HG02840 (cell line): ENCODE measurements around the gene ZBTB45.
A peak's percentile ranks its signal among the peaks of the same experiment; 100 is the strongest.
"Not testable (repeated sequence)": the region's sequence is repeated elsewhere in the genome, so short reads cannot be mapped to it uniquely, and the experiment has no call there.

Source experiments
- ATAC-seq: cut with Tn5 transposase; IDR thresholded peaks from one replicate; pipeline ENCODE4 v1.9.1; 2021; ENCODE audit warnings: mild to moderate bottlenecking, moderate library complexity, moderate number of reproducible peaks; ENCODE audit not compliant: unreplicated experiment, low FRiP score

ZBTB45 gene

DNA sequence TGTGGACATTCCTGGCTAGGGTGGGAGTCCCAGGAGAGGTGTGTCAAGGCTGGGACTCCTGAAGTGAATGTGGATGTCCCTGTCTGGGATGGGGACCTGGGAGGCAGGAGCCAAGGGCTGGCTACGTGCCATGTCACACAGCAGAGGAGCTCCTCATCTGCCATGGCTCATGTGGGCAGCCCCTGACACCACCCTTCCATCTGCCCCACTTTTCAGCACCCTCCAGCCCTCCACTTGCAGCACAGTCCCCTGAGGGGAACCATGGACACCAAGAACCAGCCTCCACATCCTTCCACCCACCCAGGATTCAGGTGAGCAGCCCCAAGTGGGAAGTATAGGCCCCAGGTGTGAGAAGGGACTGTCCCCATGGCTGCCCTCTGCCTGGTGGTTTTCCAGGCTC, 41.7 kb downstream of the ZBTB45 start:
- ATAC-seq = no peak

DNA sequence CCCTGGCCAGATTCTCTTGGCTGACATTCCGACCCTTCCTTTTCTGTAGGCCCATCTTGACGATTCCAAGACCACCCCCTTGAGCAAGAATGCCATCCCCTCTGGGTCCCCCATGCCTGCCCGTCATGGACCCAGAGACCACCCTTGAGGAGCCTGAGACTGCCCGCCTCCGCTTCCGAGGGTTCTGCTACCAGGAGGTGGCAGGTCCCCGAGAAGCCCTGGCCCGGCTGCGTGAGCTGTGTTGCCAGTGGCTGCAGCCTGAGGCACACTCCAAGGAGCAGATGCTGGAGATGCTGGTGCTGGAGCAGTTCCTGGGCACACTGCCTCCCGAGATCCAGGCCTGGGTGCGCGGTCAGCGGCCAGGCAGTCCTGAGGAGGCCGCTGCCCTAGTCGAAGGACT, 42.5 kb downstream of the ZBTB45 start:
- no peak for ATAC-seq

DNA sequence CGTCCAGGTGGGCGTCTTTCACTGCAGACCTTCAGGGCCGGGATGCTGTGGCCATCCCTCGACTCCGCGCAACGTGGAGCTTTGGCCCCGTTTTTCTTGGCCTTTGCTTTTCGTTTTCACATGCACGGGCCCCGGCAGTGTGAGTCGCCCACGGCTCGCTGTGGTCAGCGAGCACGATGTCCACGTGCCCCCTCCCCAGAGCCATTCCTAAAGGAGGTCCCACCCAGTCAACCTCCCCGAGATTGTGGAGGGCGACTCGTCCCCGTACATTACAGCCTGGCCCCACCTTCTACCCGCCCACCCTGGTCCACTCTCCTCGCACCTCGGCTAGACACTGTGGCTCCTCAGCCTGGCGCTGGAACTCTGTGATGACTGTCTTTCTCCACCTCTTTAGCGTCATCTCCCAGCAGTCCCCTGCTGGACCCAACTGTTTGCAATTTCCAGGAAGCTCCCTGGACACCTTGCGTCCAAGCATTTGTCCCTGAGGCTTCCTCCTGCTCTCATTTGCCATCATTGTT, 43.1 kb downstream of the ZBTB45 start:
- ATAC-seq = no peak

DNA sequence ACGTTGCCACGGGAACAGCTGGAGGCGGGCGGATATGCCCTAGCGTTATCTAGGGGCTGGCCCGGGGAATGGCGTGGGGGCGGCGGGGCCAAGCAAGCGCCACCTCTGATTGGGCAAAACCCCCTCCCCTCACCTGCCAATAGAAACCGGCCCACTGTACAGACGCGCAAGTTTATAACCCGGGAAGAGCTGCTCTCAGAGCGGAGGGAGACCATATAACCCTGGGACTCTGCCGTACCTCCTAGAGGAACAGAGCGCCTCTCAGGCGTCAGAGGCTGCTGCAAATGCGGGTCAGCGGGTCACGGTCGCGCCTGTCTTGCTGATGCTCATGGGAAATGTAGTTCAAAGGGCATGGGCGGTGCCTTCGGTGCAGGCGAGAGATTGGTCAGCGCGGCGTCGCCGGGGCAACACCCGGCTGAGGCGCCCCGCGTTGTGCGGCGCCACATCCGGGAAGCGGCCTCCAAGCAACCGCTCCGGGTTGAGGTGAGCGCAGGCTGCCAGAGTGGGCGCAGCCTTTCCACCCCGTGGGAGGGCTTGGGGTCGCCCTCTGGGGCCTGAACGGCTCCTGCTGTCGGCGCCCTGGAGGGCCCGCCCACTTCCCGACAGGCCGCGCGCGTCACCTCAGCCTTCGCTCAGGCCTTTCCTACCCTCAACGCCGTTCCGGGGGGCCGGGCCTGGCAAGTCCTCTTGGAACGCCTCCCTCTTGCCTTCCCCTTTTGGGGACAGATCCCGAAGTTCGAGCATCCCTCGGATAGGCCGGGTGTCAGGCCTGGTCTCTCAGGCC, 43.7 kb downstream of the ZBTB45 start, which contains the start of gene ZNF446:
TSS of gene ZNF446 (plus strand) at position 639 of the 784 bp plus-strand sequence. CDS start 867 bp downstream, outside the sequence.
- peak; percentile 87 for ATAC-seq

DNA sequence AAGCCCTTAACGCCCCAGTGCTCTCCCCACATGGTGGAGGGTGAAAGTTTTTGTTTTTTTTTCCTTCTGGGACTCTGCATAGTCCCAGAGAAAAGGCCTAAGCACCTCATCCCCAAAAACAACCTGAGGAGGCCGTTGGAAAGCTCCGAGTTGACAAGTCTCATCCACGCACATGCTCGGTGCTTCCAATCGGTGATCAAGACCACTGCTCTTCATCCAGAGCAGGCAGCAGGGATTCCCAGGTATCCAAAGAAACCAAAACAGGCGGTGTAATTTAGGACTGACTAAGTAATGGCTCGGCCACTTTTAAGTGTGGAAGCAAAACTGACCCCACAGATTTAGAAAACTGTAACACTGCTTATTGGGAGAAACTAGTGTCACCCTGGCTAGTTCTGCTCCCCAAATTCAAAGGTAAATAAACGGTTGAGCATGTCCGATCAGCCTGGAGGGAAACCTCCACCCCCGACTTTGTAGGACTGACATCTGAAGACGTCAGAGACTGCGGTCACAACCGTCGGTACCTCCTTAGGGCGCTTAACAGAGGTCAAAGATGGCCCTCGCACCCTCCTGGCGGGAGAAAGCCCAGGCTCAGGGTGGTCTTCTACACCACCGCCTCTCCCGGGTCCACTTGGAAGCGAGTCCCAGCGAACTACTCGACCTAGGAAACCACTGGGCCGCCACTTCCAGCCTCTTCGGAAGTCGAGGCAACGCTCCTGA, 44.5 kb downstream of the ZBTB45 start:
- no peak for ATAC-seq

DNA sequence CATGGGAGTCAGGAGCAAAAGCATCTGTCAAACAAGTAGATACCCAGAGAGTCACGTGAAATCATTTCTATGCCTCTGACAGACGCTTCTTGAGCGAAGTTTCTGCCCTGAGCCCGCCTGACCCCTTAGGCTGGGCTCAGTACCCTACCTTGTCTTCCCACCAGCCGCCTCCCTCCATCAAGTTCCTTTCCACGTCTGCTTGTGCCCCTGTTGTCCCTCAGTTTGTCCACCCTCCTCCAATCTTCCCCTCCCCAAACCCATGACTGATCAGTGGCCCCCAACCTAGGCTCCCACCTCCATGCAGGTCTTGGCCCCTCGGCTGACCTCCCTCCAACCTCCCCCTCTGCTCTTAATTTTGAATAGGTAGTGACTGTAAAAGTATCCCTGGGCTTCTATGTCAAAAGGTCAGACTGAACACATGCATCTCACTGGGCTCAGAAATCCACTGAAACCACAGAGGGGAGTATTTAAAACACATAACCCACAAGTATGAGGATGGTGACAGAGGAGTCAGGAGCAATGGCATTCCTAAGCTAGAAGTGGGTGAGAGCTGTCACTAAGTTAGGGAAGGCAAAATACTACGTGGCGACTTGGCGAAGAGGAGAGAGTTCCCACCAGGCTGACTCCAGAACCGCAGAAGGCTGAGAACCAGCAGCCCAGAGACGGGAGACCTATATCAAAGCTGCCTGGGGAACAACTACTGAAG, 45.2 kb downstream of the ZBTB45 start:
- ATAC-seq = no peak

DNA sequence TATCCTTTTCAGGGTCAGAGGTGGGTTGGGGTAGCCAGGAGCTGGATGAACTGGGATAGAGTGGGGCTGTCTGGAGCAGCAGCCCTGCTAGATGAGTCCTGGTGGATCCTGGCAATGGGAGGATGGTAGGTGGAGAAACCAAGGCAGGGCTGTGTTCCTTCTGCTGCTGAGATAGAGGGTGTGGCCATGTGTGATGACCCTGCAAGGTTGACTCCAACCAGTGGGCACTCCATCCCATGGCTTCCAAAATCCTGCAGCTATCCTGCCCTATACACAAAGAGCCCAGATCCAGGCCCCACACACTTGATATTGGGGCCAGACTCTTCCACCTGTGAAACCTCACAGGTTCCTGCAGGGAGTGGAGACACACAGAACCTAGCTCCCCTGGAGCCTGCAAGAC, 45.8 kb downstream of the ZBTB45 start:
- no peak for ATAC-seq

DNA sequence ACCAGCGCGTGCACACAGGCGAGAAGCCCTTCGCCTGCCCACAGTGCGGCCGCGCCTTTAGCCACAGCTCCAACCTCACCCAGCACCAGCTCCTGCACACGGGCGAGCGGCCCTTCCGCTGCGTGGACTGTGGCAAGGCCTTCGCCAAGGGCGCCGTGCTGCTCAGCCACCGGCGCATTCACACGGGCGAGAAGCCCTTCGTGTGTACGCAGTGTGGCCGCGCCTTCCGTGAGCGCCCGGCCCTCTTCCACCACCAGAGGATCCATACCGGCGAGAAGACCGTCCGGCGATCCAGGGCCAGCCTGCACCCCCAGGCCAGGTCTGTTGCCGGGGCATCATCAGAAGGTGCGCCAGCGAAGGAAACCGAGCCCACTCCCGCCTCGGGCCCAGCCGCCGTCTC, 47.9 kb downstream of the ZBTB45 start:
- no peak for ATAC-seq

DNA sequence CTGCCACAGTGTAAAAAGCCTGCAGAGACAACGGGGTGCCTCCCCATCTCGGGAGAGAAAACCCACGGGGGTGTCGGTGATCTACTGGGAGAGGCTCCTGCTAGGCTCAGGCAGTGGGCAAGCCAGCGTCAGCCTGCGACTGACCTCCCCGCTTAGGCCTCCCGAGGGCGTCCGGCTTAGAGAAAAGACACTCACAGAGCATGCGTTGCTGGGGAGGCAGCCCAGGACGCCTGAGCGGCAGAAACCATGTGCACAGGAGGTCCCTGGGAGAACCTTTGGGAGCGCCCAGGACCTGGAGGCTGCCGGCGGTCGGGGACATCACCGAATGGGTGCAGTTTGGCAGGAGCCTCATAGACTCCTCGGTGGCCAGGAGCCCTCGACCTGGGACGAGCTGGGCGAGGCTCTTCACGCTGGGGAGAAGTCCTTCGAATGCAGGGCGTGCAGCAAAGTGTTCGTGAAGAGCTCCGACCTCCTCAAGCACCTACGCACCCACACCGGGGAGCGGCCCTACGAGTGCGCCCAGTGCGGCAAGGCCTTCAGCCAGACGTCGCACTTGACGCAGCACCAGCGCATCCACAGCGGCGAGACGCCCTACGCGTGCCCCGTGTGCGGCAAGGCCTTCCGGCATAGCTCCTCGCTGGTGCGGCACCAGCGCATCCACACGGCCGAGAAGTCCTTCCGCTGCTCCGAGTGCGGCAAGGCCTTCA, 48.6 kb downstream of the ZBTB45 start:
- ATAC-seq = not testable (repeated sequence)

DNA sequence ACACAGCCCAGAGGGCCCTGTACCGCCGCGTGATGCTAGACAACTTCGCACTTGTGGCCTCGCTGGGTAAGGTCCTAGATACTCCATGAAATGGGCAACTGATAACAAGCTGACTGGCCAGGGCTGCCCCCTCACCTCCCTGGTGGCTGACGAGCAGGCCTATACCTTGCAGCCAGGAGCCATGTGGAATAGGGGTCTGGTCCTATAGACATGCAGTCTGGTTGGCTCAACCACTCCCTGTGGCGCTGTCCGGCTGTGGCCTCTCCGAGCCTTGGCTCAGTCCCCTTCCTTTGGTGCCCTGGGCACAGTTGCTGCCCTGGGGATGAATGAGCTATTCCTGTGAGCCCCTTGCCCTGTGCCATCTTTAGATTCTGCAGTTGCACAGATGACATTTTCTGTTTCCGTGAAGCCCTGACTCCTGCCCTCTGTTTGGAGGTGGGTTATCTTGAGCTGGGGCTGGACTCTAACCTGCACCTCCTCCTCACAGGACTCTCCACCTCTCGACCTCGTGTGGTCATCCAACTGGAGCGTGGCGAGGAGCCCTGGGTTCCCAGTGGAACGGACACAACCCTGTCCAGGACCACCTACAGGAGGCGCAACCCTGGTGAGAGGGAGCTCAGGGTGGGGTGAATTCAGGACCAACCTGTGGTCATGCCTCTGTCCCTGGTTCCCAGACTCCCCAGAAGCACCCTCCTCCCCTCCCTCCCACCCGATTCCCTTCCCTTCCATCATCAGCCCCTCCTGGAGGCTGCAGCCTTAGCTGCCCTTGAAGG, 50.2 kb downstream of the ZBTB45 start:
- ATAC-seq = no peak

DNA sequence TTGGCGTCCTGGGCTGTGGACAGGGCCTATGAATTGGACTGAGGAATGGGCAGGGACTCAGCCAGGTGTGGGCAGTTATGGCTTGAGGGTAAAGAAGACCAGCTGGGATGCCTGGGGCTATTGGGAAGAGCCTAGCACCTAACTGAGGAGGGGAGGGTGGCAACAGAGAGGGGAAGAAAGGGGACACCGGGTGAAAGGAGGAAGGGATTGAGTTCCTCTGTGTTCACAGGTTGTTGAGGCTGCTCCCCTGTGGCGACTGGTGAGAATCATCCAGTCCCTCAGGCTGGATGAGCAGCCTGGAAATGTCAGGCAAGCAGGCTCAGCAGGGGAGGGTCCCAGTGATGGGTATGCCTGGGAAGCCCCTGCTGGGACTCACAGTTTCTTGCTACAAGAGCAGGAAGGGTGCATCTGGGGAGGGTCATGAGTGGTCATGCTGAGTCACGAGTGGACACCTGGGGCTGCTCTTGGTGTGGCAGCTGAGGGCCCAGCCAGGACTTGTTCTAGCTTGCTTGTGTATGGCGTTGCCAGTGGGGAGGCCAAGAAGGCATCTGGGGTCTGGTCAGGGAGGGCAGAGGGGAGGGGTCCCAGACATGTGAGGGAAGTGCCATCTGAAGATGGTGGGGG, 51.3 kb downstream of the ZBTB45 start:
- no peak for ATAC-seq

DNA sequence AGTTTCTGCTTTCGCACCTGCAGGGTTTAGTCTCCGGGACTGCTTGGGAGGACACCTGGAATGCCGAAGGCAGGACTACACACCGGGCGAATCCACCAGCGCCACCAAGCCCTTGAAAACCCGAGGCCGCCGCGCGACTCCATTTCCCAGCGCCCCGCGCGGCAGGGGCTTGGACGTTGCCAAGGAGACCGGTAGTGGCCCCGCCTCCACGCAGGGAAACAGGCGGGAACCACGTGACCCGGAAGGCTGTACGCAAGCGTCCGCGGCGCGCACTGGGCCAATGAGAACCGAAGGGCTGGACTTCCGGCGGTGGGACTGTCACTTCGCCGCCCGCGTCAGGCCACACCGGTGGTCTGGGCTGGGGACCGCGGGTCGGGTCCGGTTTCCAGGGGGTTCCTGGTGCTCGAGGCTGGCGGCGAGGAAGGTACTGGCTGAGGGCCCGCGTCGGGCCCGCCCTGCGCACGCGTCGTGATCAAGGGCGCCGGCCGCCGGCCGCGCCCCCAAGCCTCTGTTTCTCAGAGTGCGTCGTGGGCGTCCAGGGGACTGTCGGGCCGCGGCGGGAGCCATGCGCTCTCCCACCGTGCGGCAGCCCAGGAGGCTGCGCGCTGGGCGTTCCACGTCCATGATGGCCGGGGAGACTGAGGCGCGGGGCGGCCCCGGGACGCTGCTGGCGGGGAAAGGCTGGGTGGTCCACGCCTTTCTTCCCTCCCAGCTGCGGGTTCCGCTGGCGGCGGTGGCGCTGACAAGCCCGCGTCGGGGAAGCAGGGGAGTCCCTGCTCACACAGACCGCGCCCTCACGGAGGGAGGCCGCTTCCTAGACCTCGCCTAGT, 52.6 kb downstream of the ZBTB45 start, which contains the start of gene ZNF324:
TSS of gene ZNF324 (plus strand) at position 321 of the 830 bp plus-strand sequence. CDS start 2,106 bp downstream, outside the sequence.
- ATAC-seq = peak; percentile 89

DNA sequence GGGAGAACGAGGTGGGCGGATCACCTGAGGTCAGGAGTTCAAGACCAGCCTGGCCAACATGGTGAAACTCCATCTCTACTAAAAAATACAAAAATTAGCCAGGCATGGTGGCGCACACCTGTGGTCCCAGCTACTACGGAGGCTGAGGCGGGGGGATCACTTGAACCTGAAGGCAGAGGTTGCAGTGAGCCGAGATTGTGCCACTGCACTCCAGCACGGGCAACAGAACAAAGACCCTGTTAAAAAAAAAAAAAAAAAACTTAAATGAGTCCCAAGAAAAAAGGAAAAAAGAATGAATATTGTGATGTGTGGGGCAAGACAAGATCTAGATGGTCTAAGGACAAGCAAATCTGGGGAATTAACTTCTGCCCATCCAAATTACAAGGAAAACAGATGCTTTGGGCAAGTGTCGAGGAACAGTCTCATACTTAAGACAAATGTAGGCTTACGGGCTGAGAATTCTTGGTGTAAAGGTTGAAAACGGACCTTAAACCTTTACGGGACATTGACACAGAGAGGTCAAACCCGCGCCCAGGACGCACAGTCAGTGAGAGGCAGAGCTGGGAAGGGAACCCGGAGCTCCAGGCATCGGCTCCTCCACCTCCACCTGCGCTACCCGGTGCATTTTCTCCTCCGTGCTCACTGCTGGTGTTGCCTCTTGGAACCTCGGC, 53.4 kb downstream of the ZBTB45 start:
- ATAC-seq = no peak
